OCI-LY3 (cell line): ENCODE results near the gene CD72.
"Not testable (repeated sequence)": the region's sequence is repeated elsewhere in the genome, so short reads cannot be mapped to it uniquely, and the experiment has no call there.

Source experiments
- EZH2phosphoT487 ChIP-seq: fragments of 200-600 bp; shearing (Covaris generic); IDR thresholded peaks from 2 replicates; pipeline ENCODE4 v1.6.1; 2018; ENCODE audit warnings: antibody characterized with exemption, mixed run types, low read depth
- TF ChIP-seq, protein P1 (sequence below): fragments of 200-600, 300-600 bp; sonication (generic); IDR thresholded peaks from 2 replicates; pipeline ENCODE4 v1.5.1; 2014; ENCODE audit warnings: antibody characterized with exemption, low read length, low read depth

DNA sequence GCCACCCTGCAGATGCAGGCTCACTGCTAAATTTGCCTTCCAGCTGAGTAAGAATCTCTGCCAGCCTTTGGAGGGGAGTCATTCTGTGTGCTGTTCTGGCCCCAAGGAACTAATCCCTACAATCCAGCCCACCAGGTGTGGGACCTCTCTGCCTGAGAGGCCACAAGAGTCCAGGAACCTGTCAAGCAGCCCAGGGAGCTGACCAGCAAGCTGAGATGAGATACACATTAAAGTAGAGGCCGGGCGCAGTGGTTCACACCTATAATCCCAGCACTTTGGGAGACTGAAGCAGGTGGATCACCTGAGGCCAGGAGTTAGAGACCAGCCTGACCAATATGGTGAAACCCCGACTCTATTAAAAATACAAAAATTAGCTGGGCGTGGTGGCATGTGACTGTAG is 6.1 kb downstream of the CD72 start:
- TF ChIP-seq, protein P1, sequence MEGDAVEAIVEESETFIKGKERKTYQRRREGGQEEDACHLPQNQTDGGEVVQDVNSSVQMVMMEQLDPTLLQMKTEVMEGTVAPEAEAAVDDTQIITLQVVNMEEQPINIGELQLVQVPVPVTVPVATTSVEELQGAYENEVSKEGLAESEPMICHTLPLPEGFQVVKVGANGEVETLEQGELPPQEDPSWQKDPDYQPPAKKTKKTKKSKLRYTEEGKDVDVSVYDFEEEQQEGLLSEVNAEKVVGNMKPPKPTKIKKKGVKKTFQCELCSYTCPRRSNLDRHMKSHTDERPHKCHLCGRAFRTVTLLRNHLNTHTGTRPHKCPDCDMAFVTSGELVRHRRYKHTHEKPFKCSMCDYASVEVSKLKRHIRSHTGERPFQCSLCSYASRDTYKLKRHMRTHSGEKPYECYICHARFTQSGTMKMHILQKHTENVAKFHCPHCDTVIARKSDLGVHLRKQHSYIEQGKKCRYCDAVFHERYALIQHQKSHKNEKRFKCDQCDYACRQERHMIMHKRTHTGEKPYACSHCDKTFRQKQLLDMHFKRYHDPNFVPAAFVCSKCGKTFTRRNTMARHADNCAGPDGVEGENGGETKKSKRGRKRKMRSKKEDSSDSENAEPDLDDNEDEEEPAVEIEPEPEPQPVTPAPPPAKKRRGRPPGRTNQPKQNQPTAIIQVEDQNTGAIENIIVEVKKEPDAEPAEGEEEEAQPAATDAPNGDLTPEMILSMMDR, result not testable (repeated sequence)
- TF ChIP-seq EZH2phosphoT487, result not testable (repeated sequence)
